ENCODE results near the gene PCOLCE2. TPM values are rescaled to one million over a fixed set of nuclear protein-coding genes. Genes with fewer than 3 reads are reported as not detected.

PCOLCE2 gene
- total and polyA plus RNA-seq, 2 of the 8 experiments (the other 6 are each of a cell fraction or from before 2014, with no cell fraction given), result 11.1 to 12.6 TPM

GRCh38 chr3:142808103-142808917, 80.6 kb downstream of the PCOLCE2 start (continued):
- TF ChIP-seq CTCF (IDR thresholded peaks at IDR 0.05; ENCODE audit: control extremely low read depth in 1 of 3, insufficient read depth in 1 of 3, low read depth in 1 of 3, low read length in 3 of 3) (no peak), KDM5A (IDR thresholded peaks at IDR 0.05; ENCODE audit: low read length) (no peak), CEBPB (IDR thresholded peaks at IDR 0.05; ENCODE audit: low read depth, low read length) (no peak), GABPA (IDR thresholded peaks at IDR 0.05; ENCODE audit: borderline replicate concordance, insufficient read depth, low read length) (no peak), TEAD4 (IDR thresholded peaks at IDR 0.05; ENCODE audit: low read depth, low read length) (no peak)
- TF ChIP-seq, protein P1, sequence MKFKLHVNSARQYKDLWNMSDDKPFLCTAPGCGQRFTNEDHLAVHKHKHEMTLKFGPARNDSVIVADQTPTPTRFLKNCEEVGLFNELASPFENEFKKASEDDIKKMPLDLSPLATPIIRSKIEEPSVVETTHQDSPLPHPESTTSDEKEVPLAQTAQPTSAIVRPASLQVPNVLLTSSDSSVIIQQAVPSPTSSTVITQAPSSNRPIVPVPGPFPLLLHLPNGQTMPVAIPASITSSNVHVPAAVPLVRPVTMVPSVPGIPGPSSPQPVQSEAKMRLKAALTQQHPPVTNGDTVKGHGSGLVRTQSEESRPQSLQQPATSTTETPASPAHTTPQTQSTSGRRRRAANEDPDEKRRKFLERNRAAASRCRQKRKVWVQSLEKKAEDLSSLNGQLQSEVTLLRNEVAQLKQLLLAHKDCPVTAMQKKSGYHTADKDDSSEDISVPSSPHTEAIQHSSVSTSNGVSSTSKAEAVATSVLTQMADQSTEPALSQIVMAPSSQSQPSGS (IDR thresholded peaks at IDR 0.05; ENCODE audit: low read length), result no peak

All from H1 (cell line).